ENCODE measurements around the gene EEF2.

DNA sequence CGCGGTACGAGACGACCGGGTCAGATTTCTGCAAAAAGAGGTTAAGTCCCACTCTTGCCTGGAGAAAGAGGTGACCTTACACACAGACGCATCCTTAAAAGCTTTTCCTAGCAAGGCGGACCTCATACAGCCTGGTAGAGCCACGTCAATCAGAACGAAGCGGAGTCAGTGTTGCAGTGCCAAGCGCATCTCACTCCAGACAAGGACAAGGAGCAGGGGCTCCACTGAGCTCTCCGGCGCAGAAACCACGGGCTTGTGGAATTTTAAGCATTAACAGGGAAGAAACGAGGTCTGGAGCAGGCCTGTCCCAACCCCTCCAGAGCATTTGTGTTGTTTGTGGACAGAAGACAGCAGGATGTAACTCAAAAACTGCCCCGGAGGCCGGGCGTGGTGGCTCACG lies 7.1 kb downstream of the EEF2 start:
- TF ChIP-seq, protein P1, sequence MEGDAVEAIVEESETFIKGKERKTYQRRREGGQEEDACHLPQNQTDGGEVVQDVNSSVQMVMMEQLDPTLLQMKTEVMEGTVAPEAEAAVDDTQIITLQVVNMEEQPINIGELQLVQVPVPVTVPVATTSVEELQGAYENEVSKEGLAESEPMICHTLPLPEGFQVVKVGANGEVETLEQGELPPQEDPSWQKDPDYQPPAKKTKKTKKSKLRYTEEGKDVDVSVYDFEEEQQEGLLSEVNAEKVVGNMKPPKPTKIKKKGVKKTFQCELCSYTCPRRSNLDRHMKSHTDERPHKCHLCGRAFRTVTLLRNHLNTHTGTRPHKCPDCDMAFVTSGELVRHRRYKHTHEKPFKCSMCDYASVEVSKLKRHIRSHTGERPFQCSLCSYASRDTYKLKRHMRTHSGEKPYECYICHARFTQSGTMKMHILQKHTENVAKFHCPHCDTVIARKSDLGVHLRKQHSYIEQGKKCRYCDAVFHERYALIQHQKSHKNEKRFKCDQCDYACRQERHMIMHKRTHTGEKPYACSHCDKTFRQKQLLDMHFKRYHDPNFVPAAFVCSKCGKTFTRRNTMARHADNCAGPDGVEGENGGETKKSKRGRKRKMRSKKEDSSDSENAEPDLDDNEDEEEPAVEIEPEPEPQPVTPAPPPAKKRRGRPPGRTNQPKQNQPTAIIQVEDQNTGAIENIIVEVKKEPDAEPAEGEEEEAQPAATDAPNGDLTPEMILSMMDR (IDR thresholded peaks at IDR 0.05), result no peak
- TF ChIP-seq POLR2A (IDR thresholded peaks at IDR 0.05), result no peak
